ENCODE results near the gene ZNF655. TPM values are rescaled to one million over a fixed set of nuclear protein-coding genes. Genes with fewer than 3 reads are reported as not detected.

The ZNF655 gene
- total and polyA plus RNA-seq, 8 donors: 33.0 to 162 (median 74.1) TPM

DNA sequence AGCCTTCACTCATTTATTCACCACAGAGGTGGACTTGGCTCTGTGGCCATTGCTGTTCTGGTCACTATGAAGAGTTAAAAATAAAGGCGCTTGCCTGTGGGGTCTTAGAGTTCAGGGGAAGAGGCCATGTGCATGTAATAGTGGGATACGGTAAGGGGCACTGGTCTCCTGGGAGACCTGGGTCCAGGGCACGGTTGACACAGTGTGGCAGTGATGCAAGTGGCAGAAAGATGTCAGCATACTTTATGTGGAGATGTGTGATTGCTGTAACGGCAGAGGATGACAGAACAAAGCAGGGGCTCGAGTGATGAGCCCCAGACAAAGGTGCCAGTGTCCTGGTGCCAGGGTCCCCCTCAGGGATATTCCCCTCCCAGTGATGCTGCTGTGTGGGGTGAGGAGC, 66.9 kb downstream of the ZNF655 start:
- peaks cover 86 to 100% (median 100%) of the 10 kb centered on the region in 4 donors for H3K36me3 ChIP-seq
- intact Hi-C loops (cut with DNase I; ENCODE audit: low total_unique reads): no loop called here
- 83 to 91% (median 87%) methylated on average over 5 of the region's 5 CpGs for WGBS, 5 donors

DNA sequence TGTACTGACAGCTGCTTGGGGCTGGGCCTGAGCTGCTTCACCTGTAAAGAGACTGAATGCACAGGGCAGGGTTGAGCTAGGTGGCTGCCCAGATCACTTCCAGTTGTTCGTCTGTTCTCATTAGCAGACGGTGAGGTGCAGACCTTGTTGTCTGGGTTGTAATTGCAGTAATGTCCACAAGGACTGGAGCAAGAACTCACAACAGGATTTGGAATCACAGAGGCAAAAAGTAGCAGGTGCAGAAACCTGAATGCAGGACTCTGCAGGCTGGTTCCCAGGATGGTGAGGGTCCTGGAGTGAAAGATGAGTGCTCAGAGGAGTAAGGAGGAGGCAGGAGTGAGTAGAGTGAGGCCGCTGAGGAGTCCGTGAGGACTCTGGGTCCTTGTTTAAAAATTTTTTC, 67.5 kb downstream of the ZNF655 start:
- no peak for DNase-seq
- TF ChIP-seq EP300 (IDR thresholded peaks at IDR 0.05): no peak
- no peak for TF ChIP-seq CTCF (IDR thresholded peaks at IDR 0.05)
- no peak for TF ChIP-seq POLR2AphosphoS5 (IDR thresholded peaks at IDR 0.05)
- TF ChIP-seq POLR2A (IDR thresholded peaks at IDR 0.05): no peak
- Histone ChIP-seq H3K4me3 (no peak overlapping the region), H3K36me3 (peaks cover 84 to 100% (median 100%) of the 10 kb centered on the region in 4 donors), H3K9me3 (no peaks in the 10 kb centered on the region), H3K4me1 (no peaks in the 10 kb centered on the region), H3K27ac (no peak overlapping the region), H3K27me3 (no peaks in the 10 kb centered on the region)
- intact Hi-C loops (cut with DNase I; ENCODE audit: low total_unique reads): no loop called here
- WGBS, 5 donors: 91 to 98% (median 94%) methylated on average over 4 of the region's 4 CpGs

More for the DNA sequence above, 66.9 kb downstream of the ZNF655 start:
- DNase-seq: no peak
- TF ChIP-seq EP300 (IDR thresholded peaks at IDR 0.05): no peak
- no peak for TF ChIP-seq POLR2A (IDR thresholded peaks at IDR 0.05)
- TF ChIP-seq CTCF (IDR thresholded peaks at IDR 0.05): no peak
- TF ChIP-seq POLR2AphosphoS5 (IDR thresholded peaks at IDR 0.05): no peak
- no peak overlapping the region for H3K4me3 ChIP-seq
- H3K9me3 ChIP-seq: no peaks in the 10 kb centered on the region
- no peak overlapping the region for H3K27ac ChIP-seq
- H3K27me3 ChIP-seq: no peaks in the 10 kb centered on the region
- no peaks in the 10 kb centered on the region for H3K4me1 ChIP-seq

Other genes with a start within 250 kb of the ZNF655 start
- 100 to 1,000 TPM in 4 of 5 donors, 10 to 100 TPM in 1; 93.3 to 220 (median 117) TPM for gene ARPC1A, start 232.7 kb upstream of the ZNF655 start, total RNA-seq
- gene ARPC1A, start 232.7 kb upstream of the ZNF655 start, polyA plus RNA-seq: 100 to 1,000 TPM; 165 to 344 (median 257) TPM
- gene ARPC1B, start 183.9 kb upstream of the ZNF655 start, total RNA-seq: 100 to 1,000 TPM in 3 of 5 donors, 10 to 100 TPM in 2; 25.1 to 229 (median 113) TPM
- 100 to 1,000 TPM in 2 of 3 donors, 10 to 100 TPM in 1; 89.9 to 196 (median 106) TPM for gene ARPC1B, start 183.9 kb upstream of the ZNF655 start, polyA plus RNA-seq
- 10 to 100 TPM; 22.8 to 79.9 (median 32.3) TPM for gene PDAP1, start 150.0 kb upstream of the ZNF655 start, total RNA-seq
- gene PDAP1, start 150.0 kb upstream of the ZNF655 start, polyA plus RNA-seq: 100 to 1,000 TPM; 129 to 153 (median 133) TPM
- 100 to 1,000 TPM in 1 of 5 donors, 10 to 100 TPM in 4; 58.0 to 122 (median 82.3) TPM for gene BUD31, start 149.7 kb upstream of the ZNF655 start, total RNA-seq
- gene BUD31, start 149.7 kb upstream of the ZNF655 start, polyA plus RNA-seq: 100 to 1,000 TPM; 127 to 155 (median 151) TPM
- gene PTCD1, start 119.8 kb upstream of the ZNF655 start, total RNA-seq: 1 to 10 TPM in 4 of 5 donors, under 1 TPM in 1; 0.87 to 3.5 (median 2.7) TPM
- gene PTCD1, start 119.8 kb upstream of the ZNF655 start, polyA plus RNA-seq: 1 to 10 TPM; 1.8 to 3.1 (median 2.0) TPM
- gene CPSF4, start 119.7 kb upstream of the ZNF655 start, total RNA-seq: 10 to 100 TPM in 4 of 5 donors, 1 to 10 TPM in 1; 4.5 to 43.8 (median 28.8) TPM
- 10 to 100 TPM; 24.9 to 31.3 (median 25.6) TPM for gene CPSF4, start 119.7 kb upstream of the ZNF655 start, polyA plus RNA-seq
- gene ATP5MF, start 92.5 kb upstream of the ZNF655 start, total RNA-seq: 100 to 1,000 TPM in 4 of 5 donors, 1 to 10 TPM in 1; 1.2 to 441 (median 159) TPM
- 1,000 to 10,000 TPM; 1,153 to 1,530 (median 1,469) TPM for gene ATP5MF, start 92.5 kb upstream of the ZNF655 start, polyA plus RNA-seq
- gene ZNF789, start 85.8 kb upstream of the ZNF655 start, total RNA-seq: 10 to 100 TPM; 14.6 to 55.6 (median 22.0) TPM
- gene ZNF789, start 85.8 kb upstream of the ZNF655 start, polyA plus RNA-seq: 1 to 10 TPM; 6.6 to 9.8 (median 7.2) TPM
- 100 to 1,000 TPM in 1 of 5 donors, 10 to 100 TPM in 4; 16.9 to 177 (median 48.0) TPM for gene ZNF394, start 58.4 kb upstream of the ZNF655 start, total RNA-seq
- 10 to 100 TPM; 15.7 to 16.7 (median 16.4) TPM for gene ZNF394, start 58.4 kb upstream of the ZNF655 start, polyA plus RNA-seq
- gene ZKSCAN5, start 54.0 kb upstream of the ZNF655 start, total RNA-seq: 10 to 100 TPM in 1 of 5 donors, 1 to 10 TPM in 3, under 1 TPM in 1; 0.58 to 11.4 (median 4.0) TPM
- gene ZKSCAN5, start 54.0 kb upstream of the ZNF655 start, polyA plus RNA-seq: 1 to 10 TPM; 2.7 to 3.8 (median 2.9) TPM
- gene FAM200A, start 6.5 kb upstream of the ZNF655 start, total RNA-seq: 10 to 100 TPM in 1 of 5 donors, 1 to 10 TPM in 2, under 1 TPM in 2; 0.45 to 35.9 (median 3.3) TPM
- gene FAM200A, start 6.5 kb upstream of the ZNF655 start, polyA plus RNA-seq: 1 to 10 TPM; 3.1 to 4.2 (median 3.5) TPM
- gene TMEM225B, start 39.6 kb downstream of the ZNF655 start, total RNA-seq: 1 to 10 TPM in 1 of 5 donors, under 1 TPM in 1, not detected in 3; 0.73 to 4.3 TPM
- 1 to 10 TPM in 1 of 3 donors, under 1 TPM in 1, not detected in 1; 0.75 to 1.2 TPM for gene TMEM225B, start 39.6 kb downstream of the ZNF655 start, polyA plus RNA-seq
- gene ZSCAN25, start 58.3 kb downstream of the ZNF655 start, total RNA-seq: 10 to 100 TPM; 10.7 to 16.2 (median 12.3) TPM
- gene ZSCAN25, start 58.3 kb downstream of the ZNF655 start, polyA plus RNA-seq: 1 to 10 TPM; 3.5 to 4.1 (median 3.7) TPM
- gene CYP3A5, start 121.4 kb downstream of the ZNF655 start, total RNA-seq: 100 to 1,000 TPM in 4 of 5 donors, 10 to 100 TPM in 1; 45.2 to 538 (median 423) TPM
- gene CYP3A5, start 121.4 kb downstream of the ZNF655 start, polyA plus RNA-seq: 10 to 100 TPM; 26.3 to 81.7 (median 44.5) TPM
- not detected for gene CYP3A7, start 176.6 kb downstream of the ZNF655 start, total RNA-seq
- not detected for gene CYP3A7, start 176.6 kb downstream of the ZNF655 start, polyA plus RNA-seq
- gene CYP3A4, start 225.5 kb downstream of the ZNF655 start, total RNA-seq: 10 to 100 TPM in 1 of 5 donors, 1 to 10 TPM in 1, not detected in 3; 1.7 to 23.5 TPM
- under 1 TPM in 1 of 3 donors, not detected in 2; 0.31 TPM for gene CYP3A4, start 225.5 kb downstream of the ZNF655 start, polyA plus RNA-seq